NOMO-1 (cell line): ENCODE measurements around the gene GNL1.
"Not testable (repeated sequence)": the region's sequence is repeated elsewhere in the genome, so short reads cannot be mapped to it uniquely, and the experiment has no call there.

Experiments
- DNase-seq, 2 experiments: peaks; one replicate each; lab custom pipeline; 2025; ENCODE audit not compliant: unreplicated experiment in 2 of 2; lab: John Stamatoyannopoulos, UW

The GNL1 gene

GRCh38 chr6:30533460-30534294 lies 22.6 kb downstream of the GNL1 start:
- no peak for DNase-seq

- peak in 1 of 2 experiments; percentile 52 for DNase-seq
These were observed 26.3 kb downstream of the GNL1 start for GRCh38 chr6:30530014-30530413.

- peak; percentile 21 to 79 for DNase-seq
These were observed 26.9 kb downstream of the GNL1 start for GRCh38 chr6:30529349-30529875.

GRCh38 chr6:30526444-30526843 lies 29.8 kb downstream of the GNL1 start:
- not testable (repeated sequence) for DNase-seq

- DNase-seq, result not testable (repeated sequence)
These were observed 34.3 kb downstream of the GNL1 start for GRCh38 chr6:30521952-30522351.

GRCh38 chr6:30521082-30521481 lies 35.2 kb downstream of the GNL1 start:
- DNase-seq, result not testable (repeated sequence)

GRCh38 chr6:30520522-30520921 lies 35.8 kb downstream of the GNL1 start:
- no peak for DNase-seq

- DNase-seq, result not testable (repeated sequence)
These were observed 37.7 kb downstream of the GNL1 start for GRCh38 chr6:30518505-30519145.

- not testable (repeated sequence) for DNase-seq
These were observed 38.4 kb downstream of the GNL1 start for GRCh38 chr6:30517767-30518504.

- not testable (repeated sequence) for DNase-seq
These were observed 39.6 kb downstream of the GNL1 start for GRCh38 chr6:30516754-30517076.

- peak; percentile 97 to 99 for DNase-seq
These were observed 40.1 kb downstream of the GNL1 start for GRCh38 chr6:30515944-30516753.

- DNase-seq, result no peak
These were observed 41.2 kb downstream of the GNL1 start for GRCh38 chr6:30515106-30515505.

GRCh38 chr6:30513451-30513850 lies 42.8 kb downstream of the GNL1 start:
- no peak for DNase-seq

GRCh38 chr6:30511169-30511546 lies 45.1 kb downstream of the GNL1 start:
- no peak for DNase-seq

GRCh38 chr6:30510419-30511168 lies 45.7 kb downstream of the GNL1 start:
- DNase-seq, result no peak

GRCh38 chr6:30508890-30509736 lies 47.2 kb downstream of the GNL1 start:
- peak; percentile 51 to 87 for DNase-seq

- DNase-seq, result peak in 1 of 2 experiments; percentile 58
These were observed 48.2 kb downstream of the GNL1 start for GRCh38 chr6:30507849-30508827.
